GM12892 (cell line): ENCODE measurements around the gene LBR.

ENCODE experiments used
- POLR2A ChIP-seq: IDR thresholded peaks from 2 replicates; pipeline ENCODE4 v1.6.1; 2011; ENCODE audit warnings: low read depth, low read length, control low read depth
- POLR2AphosphoS5 ChIP-seq: IDR thresholded peaks from 2 replicates; pipeline ENCODE4 v1.6.1; 2011; ENCODE audit warnings: low read depth, low read length, control low read depth
- TAF1 ChIP-seq: IDR thresholded peaks from 2 replicates; pipeline ENCODE4 v1.6.1; 2011; ENCODE audit warnings: low read depth, mild to moderate bottlenecking, control low read depth, low read length, borderline replicate concordance

DNA sequence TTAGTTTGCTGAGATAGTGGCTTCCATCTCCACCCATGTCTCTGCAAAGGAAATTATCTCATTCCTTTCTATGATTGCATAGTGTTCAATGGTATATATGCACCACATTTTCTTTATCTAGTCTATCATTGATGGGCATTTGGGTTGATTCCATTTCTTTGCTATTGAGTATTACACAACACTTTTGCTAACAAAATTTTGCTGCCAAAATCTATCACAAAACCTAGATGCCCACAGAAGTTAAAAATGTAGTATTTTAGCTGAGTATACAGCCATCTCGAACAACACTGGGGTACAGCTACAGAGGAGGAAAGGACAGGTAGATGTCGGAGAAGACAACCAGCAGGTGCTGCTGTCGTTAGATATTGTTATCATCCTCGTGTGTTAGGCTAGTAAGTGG is 67.7 kb downstream of the LBR start:
- TF ChIP-seq POLR2A: no peak
- TF ChIP-seq TAF1: no peak
- TF ChIP-seq POLR2AphosphoS5: no peak
